Measurements from ENCODE around the gene MTHFD1L.

Gene MTHFD1L

DNA sequence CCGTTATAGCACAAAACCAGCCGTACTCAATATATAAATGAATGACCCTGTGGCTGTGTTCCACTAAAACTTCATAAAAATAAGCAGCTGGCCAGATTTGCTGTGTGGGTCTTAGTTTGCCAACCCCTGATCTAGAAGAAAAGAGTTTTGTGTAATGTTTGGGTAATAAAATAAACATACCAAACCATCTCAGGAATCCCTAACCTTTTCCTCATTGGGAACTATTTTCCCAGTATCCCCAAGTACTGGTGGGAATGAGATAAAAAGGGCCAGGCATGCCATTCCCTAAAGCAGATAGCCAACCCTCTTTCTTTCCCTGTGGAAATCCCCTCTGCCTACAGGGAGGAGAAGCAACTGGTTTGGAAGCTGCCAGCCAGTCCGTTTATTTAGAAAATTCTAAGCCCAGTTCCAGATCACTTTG is 205.1 kb downstream of the MTHFD1L start:
- TF ChIP-seq TAF1 (IDR thresholded peaks at IDR 0.05; ENCODE audit: borderline replicate concordance, insufficient read depth, low read length) (0 out of 2 replicates have a peak, but pooled peaks have one; percentile 21), POLR2AphosphoS5 (IDR thresholded peaks at IDR 0.05; ENCODE audit: low read depth, low read length) (no peak), FOXP2 (optimal IDR thresholded peaks at IDR 0.05; ENCODE audit: borderline replicate concordance, extremely low read depth, extremely low read length, insufficient read depth) (no peak), SIN3A (IDR thresholded peaks at IDR 0.05; ENCODE audit: borderline replicate concordance, insufficient read depth, low read length) (no peak)
- TF ChIP-seq, protein P1, sequence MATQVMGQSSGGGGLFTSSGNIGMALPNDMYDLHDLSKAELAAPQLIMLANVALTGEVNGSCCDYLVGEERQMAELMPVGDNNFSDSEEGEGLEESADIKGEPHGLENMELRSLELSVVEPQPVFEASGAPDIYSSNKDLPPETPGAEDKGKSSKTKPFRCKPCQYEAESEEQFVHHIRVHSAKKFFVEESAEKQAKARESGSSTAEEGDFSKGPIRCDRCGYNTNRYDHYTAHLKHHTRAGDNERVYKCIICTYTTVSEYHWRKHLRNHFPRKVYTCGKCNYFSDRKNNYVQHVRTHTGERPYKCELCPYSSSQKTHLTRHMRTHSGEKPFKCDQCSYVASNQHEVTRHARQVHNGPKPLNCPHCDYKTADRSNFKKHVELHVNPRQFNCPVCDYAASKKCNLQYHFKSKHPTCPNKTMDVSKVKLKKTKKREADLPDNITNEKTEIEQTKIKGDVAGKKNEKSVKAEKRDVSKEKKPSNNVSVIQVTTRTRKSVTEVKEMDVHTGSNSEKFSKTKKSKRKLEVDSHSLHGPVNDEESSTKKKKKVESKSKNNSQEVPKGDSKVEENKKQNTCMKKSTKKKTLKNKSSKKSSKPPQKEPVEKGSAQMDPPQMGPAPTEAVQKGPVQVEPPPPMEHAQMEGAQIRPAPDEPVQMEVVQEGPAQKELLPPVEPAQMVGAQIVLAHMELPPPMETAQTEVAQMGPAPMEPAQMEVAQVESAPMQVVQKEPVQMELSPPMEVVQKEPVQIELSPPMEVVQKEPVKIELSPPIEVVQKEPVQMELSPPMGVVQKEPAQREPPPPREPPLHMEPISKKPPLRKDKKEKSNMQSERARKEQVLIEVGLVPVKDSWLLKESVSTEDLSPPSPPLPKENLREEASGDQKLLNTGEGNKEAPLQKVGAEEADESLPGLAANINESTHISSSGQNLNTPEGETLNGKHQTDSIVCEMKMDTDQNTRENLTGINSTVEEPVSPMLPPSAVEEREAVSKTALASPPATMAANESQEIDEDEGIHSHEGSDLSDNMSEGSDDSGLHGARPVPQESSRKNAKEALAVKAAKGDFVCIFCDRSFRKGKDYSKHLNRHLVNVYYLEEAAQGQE (IDR thresholded peaks at IDR 0.05; ENCODE audit: insufficient read depth in 1 of 2, low read depth in 2 of 2, low read length in 2 of 2), result no peak

GRCh38 chr6:151071295-151071694 is 205.8 kb downstream of the MTHFD1L start:
- TF ChIP-seq POLR2AphosphoS5 (IDR thresholded peaks at IDR 0.05; ENCODE audit: low read depth, low read length) (no peak), TAF1 (IDR thresholded peaks at IDR 0.05; ENCODE audit: borderline replicate concordance, insufficient read depth, low read length) (no peak), FOXP2 (optimal IDR thresholded peaks at IDR 0.05; ENCODE audit: borderline replicate concordance, extremely low read depth, extremely low read length, insufficient read depth) (no peak), SIN3A (IDR thresholded peaks at IDR 0.05; ENCODE audit: borderline replicate concordance, insufficient read depth, low read length) (no peak)
- TF ChIP-seq, protein P1 (IDR thresholded peaks at IDR 0.05; ENCODE audit: insufficient read depth in 1 of 2, low read depth in 2 of 2, low read length in 2 of 2), result no peak

DNA sequence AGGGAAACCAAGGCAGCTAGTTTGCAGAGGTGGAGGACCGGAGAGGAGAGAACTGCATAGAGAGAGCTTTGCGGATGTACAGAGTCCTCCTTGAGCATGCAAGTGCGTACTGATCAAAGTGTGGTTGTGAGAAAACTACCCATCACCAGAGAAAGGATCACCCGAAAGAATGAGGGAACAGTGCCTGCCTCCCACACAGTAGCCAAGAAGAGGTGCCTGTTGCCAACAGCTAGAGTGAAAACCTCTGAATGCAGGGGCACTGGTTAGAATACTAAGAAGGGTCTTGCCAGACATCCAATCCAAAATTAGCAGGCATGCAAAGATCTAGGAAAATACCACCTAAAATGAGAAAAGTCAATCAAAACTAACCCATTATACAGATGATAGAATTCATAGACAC is 207.6 kb downstream of the MTHFD1L start:
- no peak for TF ChIP-seq FOXP2 (optimal IDR thresholded peaks at IDR 0.05; ENCODE audit: borderline replicate concordance, extremely low read depth, extremely low read length, insufficient read depth)
- TF ChIP-seq TAF1 (IDR thresholded peaks at IDR 0.05; ENCODE audit: borderline replicate concordance, insufficient read depth, low read length), result no peak
- TF ChIP-seq, protein P1 (IDR thresholded peaks at IDR 0.05; ENCODE audit: insufficient read depth in 1 of 2, low read depth in 2 of 2, low read length in 2 of 2), result no peak
- no peak for TF ChIP-seq POLR2AphosphoS5 (IDR thresholded peaks at IDR 0.05; ENCODE audit: low read depth, low read length)
- no peak for TF ChIP-seq SIN3A (IDR thresholded peaks at IDR 0.05; ENCODE audit: borderline replicate concordance, insufficient read depth, low read length)

DNA sequence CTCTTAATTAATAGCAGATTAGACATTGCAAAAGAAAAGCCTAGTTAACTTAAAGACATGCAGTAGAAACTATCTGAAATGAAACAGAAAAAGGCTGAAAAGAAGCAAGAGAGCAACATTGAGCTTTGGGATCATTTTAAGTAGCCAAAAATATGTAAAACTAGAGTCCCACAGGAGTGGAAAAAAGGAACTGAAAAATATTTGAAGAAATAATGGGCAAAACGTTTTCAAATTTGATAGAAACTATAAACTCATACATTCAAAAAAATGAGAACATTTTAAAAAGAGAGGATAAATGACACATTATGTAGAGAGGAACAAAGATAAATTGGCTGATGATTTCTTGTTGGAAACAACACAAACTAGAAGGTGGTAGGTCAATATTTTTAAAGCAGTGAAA is 208.2 kb downstream of the MTHFD1L start:
- TF ChIP-seq SIN3A (IDR thresholded peaks at IDR 0.05; ENCODE audit: borderline replicate concordance, insufficient read depth, low read length) (no peak), FOXP2 (optimal IDR thresholded peaks at IDR 0.05; ENCODE audit: borderline replicate concordance, extremely low read depth, extremely low read length, insufficient read depth) (no peak), TAF1 (IDR thresholded peaks at IDR 0.05; ENCODE audit: borderline replicate concordance, insufficient read depth, low read length) (no peak), POLR2AphosphoS5 (IDR thresholded peaks at IDR 0.05; ENCODE audit: low read depth, low read length) (no peak)
- TF ChIP-seq, protein P1 (IDR thresholded peaks at IDR 0.05; ENCODE audit: insufficient read depth in 1 of 2, low read depth in 2 of 2, low read length in 2 of 2), result no peak

DNA sequence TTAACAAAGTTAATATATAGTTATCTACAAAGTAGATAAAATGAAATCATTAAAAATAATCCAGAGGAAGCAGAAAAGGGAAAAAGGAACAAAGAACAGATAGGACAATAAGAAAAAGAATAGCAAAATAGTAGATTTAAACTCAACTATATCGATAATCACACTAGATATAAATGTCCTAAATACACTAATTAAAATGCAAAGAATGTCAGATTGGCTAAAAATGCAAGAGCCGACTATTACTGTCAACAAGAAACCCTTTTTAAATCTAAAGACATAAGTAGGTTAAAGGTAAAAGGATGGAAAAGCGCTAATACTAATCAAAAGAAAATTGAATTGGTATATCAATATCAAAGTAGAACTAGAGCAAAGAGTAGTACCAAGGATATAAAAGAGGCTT is 209.5 kb downstream of the MTHFD1L start:
- TF ChIP-seq, protein P1 (IDR thresholded peaks at IDR 0.05; ENCODE audit: insufficient read depth in 1 of 2, low read depth in 2 of 2, low read length in 2 of 2), result no peak
